Measurements from ENCODE around the gene ATG4B.

The ATG4B gene

DNA sequence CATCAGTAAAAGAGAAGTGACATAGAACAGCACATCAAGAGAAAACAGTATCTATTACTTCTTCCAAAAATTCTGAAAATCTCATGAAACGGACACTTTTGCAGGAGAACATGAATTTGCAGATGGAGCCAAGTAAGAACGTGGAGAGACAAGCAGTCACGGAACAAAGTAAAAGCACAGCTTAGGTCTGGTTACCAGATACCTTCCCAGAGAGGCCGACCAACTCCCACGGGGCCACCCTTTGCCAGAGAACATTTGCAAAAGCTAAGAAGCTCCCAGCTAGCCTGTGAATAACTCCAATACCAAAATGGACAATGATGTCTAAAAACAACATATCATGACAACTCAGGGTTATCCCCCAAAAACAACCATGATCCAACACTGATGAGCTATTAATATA is 39.4 kb upstream of the ATG4B start:
- POLR2A ChIA-PET = no interaction called here

DNA sequence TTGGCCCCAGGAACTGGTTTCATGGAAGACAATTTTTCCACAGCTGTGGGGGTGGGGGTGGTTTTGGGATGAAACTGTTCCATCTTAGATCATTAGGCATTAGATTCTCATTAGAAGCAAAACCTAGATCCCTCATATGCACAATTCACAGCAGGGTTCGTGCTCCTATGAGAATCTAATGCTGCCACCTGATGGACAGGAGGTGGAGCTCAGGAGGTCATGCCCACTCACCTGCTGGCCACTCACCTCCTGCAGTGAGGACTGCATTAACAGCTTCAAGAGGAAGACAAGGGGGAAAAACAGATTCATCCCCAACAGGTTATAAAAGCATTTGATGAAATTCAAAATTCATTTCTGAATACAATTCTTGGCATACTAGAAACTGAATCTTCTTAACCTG is 39.0 kb upstream of the ATG4B start:
- ChIA-PET CTCF (interaction anchor here (1.0 to 1.3 kb wide), 2 partner anchors 12 to 61 kb away, joined by 3 to 4 read pairs; no protein-coding TSS in a partner anchor), POLR2A (no interaction called here)
- no peak for DNase-seq (ENCODE audit: extremely low spot score)
- TF ChIP-seq CTBP1 (IDR thresholded peaks at IDR 0.05; ENCODE audit: borderline replicate concordance) = no peak
- TF ChIP-seq L3MBTL2 (conservative IDR thresholded peaks at IDR 0.05) = no peak
- TF ChIP-seq, protein P1, sequence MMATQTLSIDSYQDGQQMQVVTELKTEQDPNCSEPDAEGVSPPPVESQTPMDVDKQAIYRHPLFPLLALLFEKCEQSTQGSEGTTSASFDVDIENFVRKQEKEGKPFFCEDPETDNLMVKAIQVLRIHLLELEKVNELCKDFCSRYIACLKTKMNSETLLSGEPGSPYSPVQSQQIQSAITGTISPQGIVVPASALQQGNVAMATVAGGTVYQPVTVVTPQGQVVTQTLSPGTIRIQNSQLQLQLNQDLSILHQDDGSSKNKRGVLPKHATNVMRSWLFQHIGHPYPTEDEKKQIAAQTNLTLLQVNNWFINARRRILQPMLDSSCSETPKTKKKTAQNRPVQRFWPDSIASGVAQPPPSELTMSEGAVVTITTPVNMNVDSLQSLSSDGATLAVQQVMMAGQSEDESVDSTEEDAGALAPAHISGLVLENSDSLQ (IDR thresholded peaks at IDR 0.05) = no peak

More for the DNA sequence above, 39.4 kb upstream of the ATG4B start:
- CTCF ChIA-PET = interaction anchor here (1.3 kb wide), 1 partner anchor 12 kb away, joined by 3 read pairs; no protein-coding TSS in a partner anchor
- TF ChIP-seq, protein P1 (IDR thresholded peaks at IDR 0.05) = no peak
- TF ChIP-seq CTBP1 (IDR thresholded peaks at IDR 0.05; ENCODE audit: borderline replicate concordance) (no peak), HDGF (IDR thresholded peaks at IDR 0.05; ENCODE audit: borderline replicate concordance) (no peak), SUZ12 (IDR thresholded peaks at IDR 0.05) (no peak), FOXM1 (IDR thresholded peaks at IDR 0.05; ENCODE audit: borderline replicate concordance) (no peak), ARNT (IDR thresholded peaks at IDR 0.05) (no peak), ELF4 (IDR thresholded peaks at IDR 0.05) (no peak), L3MBTL2 (conservative IDR thresholded peaks at IDR 0.05) (no peak), ZNF384 (IDR thresholded peaks at IDR 0.05) (no peak), LEF1 (IDR thresholded peaks at IDR 0.05; ENCODE audit: borderline replicate concordance) (no peak), SP1 (IDR thresholded peaks at IDR 0.05) (no peak), NFRKB (IDR thresholded peaks at IDR 0.05) (no peak), FOXK2 (IDR thresholded peaks at IDR 0.05) (no peak), TARDBP (IDR thresholded peaks at IDR 0.05) (no peak), BHLHE40 (IDR thresholded peaks at IDR 0.05; ENCODE audit: borderline replicate concordance) (no peak), FOXA1 (IDR thresholded peaks at IDR 0.05) (no peak)
- no peak for DNase-seq (ENCODE audit: extremely low spot score)

DNA sequence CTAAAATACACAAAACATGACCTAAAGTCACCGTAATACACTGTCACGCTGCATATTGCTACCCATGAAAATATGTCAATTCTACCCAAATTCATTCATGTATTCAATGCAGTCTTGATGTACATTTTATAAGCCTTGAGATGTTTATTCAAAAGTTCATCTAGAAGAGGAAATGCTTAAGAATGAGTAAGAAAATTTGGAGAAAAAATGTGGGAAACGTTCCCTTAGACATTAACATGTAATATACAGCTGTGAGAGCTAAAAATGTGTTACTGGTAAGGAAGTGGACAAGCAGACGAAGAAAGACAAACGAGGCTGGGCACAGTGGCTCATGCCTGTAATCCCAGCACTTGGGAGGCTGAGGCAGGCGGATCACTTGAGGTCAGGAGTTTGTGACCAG is 37.9 kb upstream of the ATG4B start:
- TF ChIP-seq TARDBP (IDR thresholded peaks at IDR 0.05) (no peak), LEF1 (IDR thresholded peaks at IDR 0.05; ENCODE audit: borderline replicate concordance) (no peak), ELF4 (IDR thresholded peaks at IDR 0.05) (no peak), NFRKB (IDR thresholded peaks at IDR 0.05) (no peak), SUZ12 (IDR thresholded peaks at IDR 0.05) (no peak), FOXM1 (IDR thresholded peaks at IDR 0.05; ENCODE audit: borderline replicate concordance) (no peak), FOXA1 (IDR thresholded peaks at IDR 0.05) (no peak), L3MBTL2 (conservative IDR thresholded peaks at IDR 0.05) (no peak), FOXK2 (IDR thresholded peaks at IDR 0.05) (no peak), HDGF (IDR thresholded peaks at IDR 0.05; ENCODE audit: borderline replicate concordance) (no peak)
- ChIA-PET CTCF (interaction anchor here (1.0 kb wide), 1 partner anchor 60 kb away, joined by 4 read pairs; no protein-coding TSS in a partner anchor), POLR2A (no interaction called here)
- no peak for DNase-seq (ENCODE audit: extremely low spot score)

DNA sequence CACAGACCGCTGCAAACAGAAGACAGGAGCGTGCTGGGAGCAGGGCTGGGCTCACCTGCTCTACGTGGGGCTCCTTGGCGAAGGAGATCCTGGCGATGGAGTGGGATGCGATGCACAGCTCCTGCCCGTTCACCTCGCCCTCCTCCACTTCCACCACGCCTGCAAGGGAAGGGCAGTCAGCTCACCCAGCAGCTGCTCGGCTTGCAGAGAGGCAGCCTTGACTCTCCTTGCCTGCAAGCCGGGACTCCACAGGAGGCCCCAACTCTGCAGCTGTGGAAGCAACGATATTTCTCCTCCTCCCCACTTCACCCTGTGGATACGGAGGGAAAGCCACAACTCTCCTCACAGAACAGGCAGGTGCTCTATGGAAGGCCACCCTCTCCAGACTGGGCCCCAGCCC is 35.7 kb upstream of the ATG4B start:
- no peak for DNase-seq (ENCODE audit: extremely low spot score)
- CTCF ChIA-PET = no interaction called here
- POLR2A ChIA-PET = no interaction called here
- TF ChIP-seq TARDBP (IDR thresholded peaks at IDR 0.05) (no peak), ZNF384 (IDR thresholded peaks at IDR 0.05) (no peak), FOXK2 (IDR thresholded peaks at IDR 0.05) (no peak), NFRKB (IDR thresholded peaks at IDR 0.05) (no peak), LEF1 (IDR thresholded peaks at IDR 0.05; ENCODE audit: borderline replicate concordance) (no peak), FOXM1 (IDR thresholded peaks at IDR 0.05; ENCODE audit: borderline replicate concordance) (no peak), BHLHE40 (IDR thresholded peaks at IDR 0.05; ENCODE audit: borderline replicate concordance) (no peak), SP1 (IDR thresholded peaks at IDR 0.05) (no peak), FOXA1 (IDR thresholded peaks at IDR 0.05) (no peak), ARNT (IDR thresholded peaks at IDR 0.05) (no peak)
- TF ChIP-seq, protein P1 (IDR thresholded peaks at IDR 0.05) = no peak

DNA sequence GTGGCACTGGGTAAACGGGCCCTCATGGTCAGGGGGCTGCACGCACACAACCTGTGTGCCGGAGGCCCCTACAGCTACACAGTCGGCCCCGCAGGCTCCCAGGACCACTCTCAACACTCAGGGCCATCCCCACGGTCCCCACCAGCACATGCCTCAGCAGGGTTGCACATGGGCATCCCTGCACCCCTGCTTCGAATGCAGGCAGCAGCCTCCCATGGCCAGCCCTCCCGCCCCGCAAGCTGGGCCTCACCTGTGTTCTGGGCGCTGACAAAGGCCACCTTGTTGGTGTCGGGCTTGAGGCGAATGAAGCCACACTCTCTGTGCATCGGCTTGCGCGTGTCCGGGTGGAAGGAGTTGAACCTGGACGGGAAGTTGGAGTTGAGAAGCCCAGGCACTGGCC is 34.8 kb upstream of the ATG4B start:
- DNase-seq (ENCODE audit: extremely low spot score) = no peak
- ChIA-PET CTCF (no interaction called here), POLR2A (no interaction called here)
- TF ChIP-seq ELF4 (IDR thresholded peaks at IDR 0.05) = no peak
- no peak for TF ChIP-seq BHLHE40 (IDR thresholded peaks at IDR 0.05; ENCODE audit: borderline replicate concordance)
- TF ChIP-seq FOXM1 (IDR thresholded peaks at IDR 0.05; ENCODE audit: borderline replicate concordance) = no peak
- TF ChIP-seq, protein P1 (IDR thresholded peaks at IDR 0.05) = no peak
- no peak for TF ChIP-seq SUZ12 (IDR thresholded peaks at IDR 0.05)
- TF ChIP-seq CTBP1 (IDR thresholded peaks at IDR 0.05; ENCODE audit: borderline replicate concordance) = no peak
- no peak for TF ChIP-seq FOXA1 (IDR thresholded peaks at IDR 0.05)
- TF ChIP-seq HDGF (IDR thresholded peaks at IDR 0.05; ENCODE audit: borderline replicate concordance) = no peak
- TF ChIP-seq ZNF384 (IDR thresholded peaks at IDR 0.05) = no peak
- TF ChIP-seq TARDBP (IDR thresholded peaks at IDR 0.05) = no peak
- no peak for TF ChIP-seq SP1 (IDR thresholded peaks at IDR 0.05)
- TF ChIP-seq NFRKB (IDR thresholded peaks at IDR 0.05) = no peak
- no peak for TF ChIP-seq FOXK2 (IDR thresholded peaks at IDR 0.05)
- TF ChIP-seq L3MBTL2 (conservative IDR thresholded peaks at IDR 0.05) = no peak
- TF ChIP-seq LEF1 (IDR thresholded peaks at IDR 0.05; ENCODE audit: borderline replicate concordance) = no peak
- no peak for TF ChIP-seq ARNT (IDR thresholded peaks at IDR 0.05)

DNA sequence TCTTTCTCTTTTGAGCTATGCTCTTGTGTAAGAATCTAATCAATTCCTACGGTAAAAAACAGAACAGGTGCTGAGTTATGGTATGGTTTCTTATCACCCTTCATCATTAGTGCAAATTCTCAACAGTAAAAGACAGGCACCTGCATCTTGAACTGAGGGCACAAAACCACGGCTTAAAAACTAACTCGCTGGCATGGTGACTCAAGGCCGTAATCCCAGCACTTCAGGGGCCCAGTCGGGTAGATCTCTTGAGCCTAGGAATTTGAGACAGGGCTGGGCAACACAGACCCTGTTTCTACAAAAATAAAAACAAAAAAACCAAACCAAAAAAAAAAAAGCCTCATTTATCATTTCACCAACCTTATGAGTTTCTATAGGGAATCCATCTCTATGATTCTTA is 33.8 kb upstream of the ATG4B start:
- ChIA-PET POLR2A (no interaction called here), CTCF (no interaction called here)
- DNase-seq (ENCODE audit: extremely low spot score) = no peak
- TF ChIP-seq ZNF384 (IDR thresholded peaks at IDR 0.05) (no peak), ARNT (IDR thresholded peaks at IDR 0.05) (no peak), NFRKB (IDR thresholded peaks at IDR 0.05) (no peak), SP1 (IDR thresholded peaks at IDR 0.05) (no peak), LEF1 (IDR thresholded peaks at IDR 0.05; ENCODE audit: borderline replicate concordance) (no peak), CTBP1 (IDR thresholded peaks at IDR 0.05; ENCODE audit: borderline replicate concordance) (no peak), HDGF (IDR thresholded peaks at IDR 0.05; ENCODE audit: borderline replicate concordance) (no peak), L3MBTL2 (conservative IDR thresholded peaks at IDR 0.05) (no peak), FOXK2 (IDR thresholded peaks at IDR 0.05) (no peak), FOXA1 (IDR thresholded peaks at IDR 0.05) (no peak), SUZ12 (IDR thresholded peaks at IDR 0.05) (no peak), ELF4 (IDR thresholded peaks at IDR 0.05) (no peak), BHLHE40 (IDR thresholded peaks at IDR 0.05; ENCODE audit: borderline replicate concordance) (no peak), TARDBP (IDR thresholded peaks at IDR 0.05) (no peak), FOXM1 (IDR thresholded peaks at IDR 0.05; ENCODE audit: borderline replicate concordance) (no peak)
- TF ChIP-seq, protein P1 (IDR thresholded peaks at IDR 0.05) = no peak

Measured in HEK293T (cell line).